Heart left ventricle (tissue), 16 donors: ENCODE measurements around the gene BRDT. TPM values are rescaled to one million over a fixed set of nuclear protein-coding genes. Genes with fewer than 3 reads are reported as not detected.
"Not testable (repeated sequence)": the region's sequence is repeated elsewhere in the genome, so short reads cannot be mapped to it uniquely, and the experiment has no call there.

Experiments used
- ATAC-seq, 4 donors: fragments of 200-7000 bp; cut with Tn5 transposase; one replicate each; pipeline ENCODE4 v1.9.1; 2020 to 2022; ENCODE audit warnings: moderate library complexity in 4 of 4, mild to moderate bottlenecking in 3 of 4, moderate number of reproducible peaks in 1 of 4
- DNase-seq, 5 donors: peaks; one replicate each; pipeline ENCODE4 v3.0.0-alpha.2; 2020
- H3K27ac ChIP-seq, 12 donors: fragments of 200-600 bp; sonication (generic) in 4 of 12; one replicate each; pipeline versions ENCODE4 v1.5.0 to v1.8.0; 2016 to 2022; ENCODE audit warnings: mild to moderate bottlenecking in 2 of 12
- H3K27me3 ChIP-seq, 9 donors: fragments of 200-600 bp; sonication (generic) in 2 of 9; one replicate each; pipeline versions ENCODE4 v1.5.1 to v1.8.0; 2016 to 2022; ENCODE audit warnings: mild to moderate bottlenecking in 3 of 9
- H3K36me3 ChIP-seq, 9 donors: fragments of 200-600 bp; sonication (generic) in 2 of 9; one replicate each; pipeline versions ENCODE4 v1.5.0 to v1.8.0; 2018 to 2022; ENCODE audit warnings: mild to moderate bottlenecking in 2 of 9
- H3K4me1 ChIP-seq, 12 donors: fragments of 200-600 bp; sonication (generic) in 4 of 12; one replicate each; pipeline versions ENCODE4 v1.5.0 to v1.8.0; 2016 to 2022; ENCODE audit warnings: mild to moderate bottlenecking in 3 of 12
- H3K4me3 ChIP-seq, 12 donors: fragments of 200-600 bp; sonication (generic) in 4 of 12; one replicate each; pipeline versions ENCODE4 v1.5.0 to v1.8.0; 2017 to 2022; ENCODE audit warnings: mild to moderate bottlenecking in 9 of 12, moderate library complexity in 4 of 12
- H3K9me3 ChIP-seq, 12 donors: fragments of 200-600 bp; sonication (generic) in 4 of 12; one replicate each; pipeline versions ENCODE4 v1.5.0 to v1.8.0; 2016 to 2022; ENCODE audit warnings: mild to moderate bottlenecking in 1 of 12
- POLR2A ChIP-seq, 2 donors: fragments of 450-650 bp; IDR thresholded peaks; one replicate each; pipeline ENCODE4 v1.6.1; 2017; ENCODE audit warnings: antibody characterized with exemption in 2 of 2, mild to moderate bottlenecking in 2 of 2, moderate library complexity in 2 of 2
- WGBS, 4 donors: extraction: QIAGEN DNeasy Blood & Tissue Kit in 2 of 4; methylation state at CpG; one replicate each; pipeline versions ENCODE4 v1.1.5 to v1.1.7; 2013 to 2018; 5-methylcytosine and 5-hydroxymethylcytosine counted together
- intact Hi-C, 10 donors: fragments of 100-400 bp; cut with DNase I; formaldehyde crosslinking; loops; one replicate each; pipeline versions ENCODE4 v1.11.1 to v1.14.2; 2022
- polyA plus RNA-seq, 2 donors: library from polyadenylated mRNA; stranded (reverse); fragments of 200-250 nt; gene quantifications; one replicate each; pipeline ENCODE4 v1.2.3, GENCODE V29; 2013
- total RNA-seq, 9 donors: library from RNA; depleted of rRNA in 2 of 9; stranded (reverse); fragments of >200 nt in 2 of 9; fragmentation: NEBNext Ultra II Directional in 3 of 9; extraction: Animal tissue kit (Norgen Biotek cat#: 25700) in 3 of 9; gene quantifications; one replicate each; pipeline versions ENCODE4 v1.1.0 to v1.2.4, GENCODE V29; 2016 to 2023
- TF ChIP-seq, protein P1 (sequence below), 12 donors: fragments of 200-600 bp; sonication (generic) in 4 of 12; IDR thresholded peaks; one replicate each; pipeline versions ENCODE4 v1.5.0 to v1.8.0; 2018 to 2022; ENCODE audit warnings: antibody characterized with exemption in 12 of 12, mild to moderate bottlenecking in 5 of 12
- donor health status: ischemic (EF 13 %, LVEDD 7.1; RV severe dilation, severe dysfunction).
- donor health status: healthy with polysubstance abuse.
- donor health status: DM: no; HTN: yes; CAD: no.
- donor health status: DM: no; HTN: no; CAD: no.
- donor health status: ischemic (EF 25% LVEDD 6.9; RV normal size, moderate dysfunction).
- donor health status: ischemic (EF 25% LVEDD 5.7; RV mildly dilated, moderate dysfunction).
- donor health status: healthy.
- donor health status: DM: yes; HTN: yes; CAD: no.
- donor health status: ischemic (EF 35%, LVEDD 5.7; RV mildly dilated, moderate dysfunction).
- donor health status: nonischemic (EF 11% LVEDD 7.7; RV severe dilation, severe dysfunction).
- donor health status: DM: yes; HTN: yes; CAD: no.
- donor health status: PGD.
- donor health status: ischemic (EF 29% LVEDD 5.4; RV normal size, mild dysfunction).
- donor health status: nonischemic (EF 23%, LVEDD 6.1; RV moderate dilation, normal function).

BRDT gene
- total and polyA plus RNA-seq, 11 donors: not detected

- Histone ChIP-seq H3K36me3 (no peaks in the 10 kb centered on the region), H3K4me1 (no peaks in the 10 kb centered on the region), H3K27ac (no peak overlapping the region), H3K4me3 (no peak overlapping the region), H3K27me3 (peaks cover 0 to 3% (median 0%) of the 10 kb centered on the region in 9 donors), H3K9me3 (no peaks in the 10 kb centered on the region)
- intact Hi-C loops: no loop called here
- no peak for ATAC-seq
- DNase-seq: no peak
- TF ChIP-seq POLR2A (IDR thresholded peaks at IDR 0.05): no peak
- TF ChIP-seq, protein P1, sequence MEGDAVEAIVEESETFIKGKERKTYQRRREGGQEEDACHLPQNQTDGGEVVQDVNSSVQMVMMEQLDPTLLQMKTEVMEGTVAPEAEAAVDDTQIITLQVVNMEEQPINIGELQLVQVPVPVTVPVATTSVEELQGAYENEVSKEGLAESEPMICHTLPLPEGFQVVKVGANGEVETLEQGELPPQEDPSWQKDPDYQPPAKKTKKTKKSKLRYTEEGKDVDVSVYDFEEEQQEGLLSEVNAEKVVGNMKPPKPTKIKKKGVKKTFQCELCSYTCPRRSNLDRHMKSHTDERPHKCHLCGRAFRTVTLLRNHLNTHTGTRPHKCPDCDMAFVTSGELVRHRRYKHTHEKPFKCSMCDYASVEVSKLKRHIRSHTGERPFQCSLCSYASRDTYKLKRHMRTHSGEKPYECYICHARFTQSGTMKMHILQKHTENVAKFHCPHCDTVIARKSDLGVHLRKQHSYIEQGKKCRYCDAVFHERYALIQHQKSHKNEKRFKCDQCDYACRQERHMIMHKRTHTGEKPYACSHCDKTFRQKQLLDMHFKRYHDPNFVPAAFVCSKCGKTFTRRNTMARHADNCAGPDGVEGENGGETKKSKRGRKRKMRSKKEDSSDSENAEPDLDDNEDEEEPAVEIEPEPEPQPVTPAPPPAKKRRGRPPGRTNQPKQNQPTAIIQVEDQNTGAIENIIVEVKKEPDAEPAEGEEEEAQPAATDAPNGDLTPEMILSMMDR (IDR thresholded peaks at IDR 0.05): no peak
Observed at GRCh38 chr1:92013923-92014322, 64.7 kb downstream of the BRDT start.

DNA sequence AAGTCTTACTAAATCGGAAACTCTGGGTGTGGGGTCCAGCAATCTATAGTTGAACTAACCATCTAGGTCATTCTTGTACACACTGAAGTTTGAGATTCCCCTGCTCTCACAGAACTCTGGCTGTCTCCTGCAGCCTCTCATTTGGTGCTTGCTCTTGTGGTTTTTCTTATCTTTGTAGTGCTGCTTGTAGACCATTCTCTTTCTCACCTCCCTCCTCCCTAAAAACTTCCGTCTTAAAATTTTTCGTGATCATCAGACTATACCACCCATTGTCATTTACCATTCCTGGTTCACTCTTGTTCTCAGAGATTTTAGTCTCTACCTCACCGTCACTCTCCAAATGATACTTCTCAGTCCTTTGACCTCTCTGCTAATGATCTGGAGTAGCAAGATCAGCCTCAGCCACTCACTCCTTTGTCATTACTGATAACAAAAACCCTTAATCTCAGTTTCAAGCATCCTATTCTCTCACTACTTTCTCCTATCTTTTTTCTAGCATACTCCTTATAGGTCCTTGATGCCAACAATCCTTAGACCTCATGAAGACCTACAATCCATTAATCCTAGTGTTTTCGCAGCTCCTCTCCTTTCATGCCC lies 67.6 kb downstream of the BRDT start:
- DNase-seq: no peak
- H3K4me3 ChIP-seq: no peak overlapping the region

DNA sequence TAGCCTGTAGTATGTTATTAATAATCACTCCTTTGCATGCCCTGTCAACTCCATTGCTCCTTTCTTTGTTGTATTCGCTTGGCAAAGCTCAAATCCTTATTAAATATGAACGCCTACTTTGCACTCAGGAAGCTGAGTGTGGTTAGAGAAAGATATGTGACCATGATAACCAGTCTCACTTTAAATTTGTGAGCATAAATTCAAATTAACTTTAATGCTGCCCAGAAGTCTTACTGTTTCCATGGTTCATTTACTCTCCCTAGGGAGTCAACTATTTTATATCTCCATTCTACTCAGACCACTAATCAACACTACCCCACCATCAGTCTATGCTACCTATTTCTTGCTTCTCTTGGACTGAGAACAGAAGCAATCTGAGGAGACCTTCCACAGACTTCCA lies 68.5 kb downstream of the BRDT start:
- no peaks in the 10 kb centered on the region for H3K36me3 ChIP-seq
- no peak overlapping the region for H3K27ac ChIP-seq
- H3K27me3 ChIP-seq: no peaks in the 10 kb centered on the region
- intact Hi-C loops: no loop called here
- H3K9me3 ChIP-seq: peaks cover 0 to 8% (median 0%) of the 10 kb centered on the region in 12 donors
- no peak overlapping the region for H3K4me3 ChIP-seq
- no peak for TF ChIP-seq POLR2A (IDR thresholded peaks at IDR 0.05)
- TF ChIP-seq, protein P1 (IDR thresholded peaks at IDR 0.05): no peak
- DNase-seq (no peak), ATAC-seq (no peak)
- WGBS, 4 donors: 78 to 90% (median 81%) methylated on average over 2 of the region's 2 CpGs
- no peaks in the 10 kb centered on the region for H3K4me1 ChIP-seq

More for the DNA sequence above, 67.6 kb downstream of the BRDT start:
- H3K9me3 ChIP-seq: peaks cover 0 to 4% (median 0%) of the 10 kb centered on the region in 12 donors
- intact Hi-C loops: no loop called here
- no peaks in the 10 kb centered on the region for H3K4me1 ChIP-seq
- WGBS, 4 donors: 71 to 82% (median 80%) methylated on average over 5 of the region's 5 CpGs
- TF ChIP-seq POLR2A (IDR thresholded peaks at IDR 0.05): no peak
- TF ChIP-seq, protein P1 (IDR thresholded peaks at IDR 0.05): no peak
- no peak for ATAC-seq
- no peaks in the 10 kb centered on the region for H3K36me3 ChIP-seq
- no peaks in the 10 kb centered on the region for H3K27me3 ChIP-seq
- H3K27ac ChIP-seq: no peak overlapping the region

DNA sequence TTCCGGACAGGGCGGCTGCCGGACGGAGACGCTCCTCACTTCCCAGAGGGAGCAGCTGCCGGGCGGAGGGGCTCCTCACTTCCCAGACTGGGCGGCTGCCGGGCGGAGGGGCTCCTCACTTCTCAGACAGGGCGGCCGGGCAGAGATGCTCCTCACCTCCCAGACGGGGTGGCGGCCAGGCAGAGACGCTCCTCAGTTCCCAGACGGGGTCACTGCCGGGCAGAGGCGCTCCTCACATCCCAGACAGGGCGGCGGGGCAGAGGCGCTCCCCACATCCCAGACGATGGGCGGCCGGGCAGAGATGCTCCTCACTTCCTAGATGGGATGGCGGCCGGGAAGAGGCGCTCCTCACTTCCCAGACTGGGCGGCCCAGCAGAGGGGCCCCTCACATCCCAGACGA lies 76.8 kb downstream of the BRDT start:
- intact Hi-C loops, H3K4me3 ChIP-seq: not testable (repeated sequence)

DNA sequence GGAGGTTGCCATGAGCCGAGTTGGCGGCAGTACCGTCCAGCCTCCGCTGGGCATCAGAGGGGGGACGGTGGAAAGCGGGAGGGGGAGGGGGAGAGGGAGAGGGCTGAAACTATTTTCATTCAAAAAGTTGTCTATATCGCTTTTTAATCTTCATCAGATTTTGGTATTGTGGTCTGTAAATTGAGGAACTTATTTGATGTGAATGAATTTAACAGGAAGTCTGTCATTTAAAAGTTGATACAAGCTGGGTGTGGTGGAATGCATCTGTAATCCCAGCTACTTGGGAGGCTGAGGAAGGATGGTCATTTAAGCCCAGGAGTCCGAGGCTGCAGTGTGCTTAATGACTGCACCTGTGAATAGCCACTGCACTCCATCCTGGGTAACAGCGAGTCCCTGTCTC lies 77.6 kb downstream of the BRDT start:
- 90 to 93% (median 92%) methylated on average over 9 of the region's 9 CpGs for WGBS, 4 donors
- Histone ChIP-seq H3K36me3 (no peaks in the 10 kb centered on the region), H3K4me1 (peaks cover 0 to 9% (median 0%) of the 10 kb centered on the region in 12 donors), H3K9me3 (peaks cover 0 to 4% (median 0%) of the 10 kb centered on the region in 12 donors), H3K27ac (no peak overlapping the region), H3K27me3 (peaks cover 0 to 23% (median 0%) of the 10 kb centered on the region in 9 donors), H3K4me3 (no peak overlapping the region)
- intact Hi-C loops: no loop called here
- DNase-seq: no peak
- no peak for ATAC-seq
- no peak for TF ChIP-seq POLR2A (IDR thresholded peaks at IDR 0.05)
- TF ChIP-seq, protein P1 (IDR thresholded peaks at IDR 0.05): no peak

More for the DNA sequence above, 76.8 kb downstream of the BRDT start:
- H3K36me3 ChIP-seq, H3K27ac ChIP-seq, ATAC-seq, H3K4me1 ChIP-seq, H3K9me3 ChIP-seq: not testable (repeated sequence)
- peaks cover 0 to 23% (median 0%) of the 10 kb centered on the region in 9 donors for H3K27me3 ChIP-seq
- 91 to 99% (median 96%) methylated on average over 12 to 29 of the region's 29 CpGs for WGBS, 4 donors
- DNase-seq: peak in 1 of 5 donors; percentile 58
